AG08396 (cell line): ENCODE results near the gene REC8.
"Not testable (repeated sequence)": the region's sequence is repeated elsewhere in the genome, so short reads cannot be mapped to it uniquely, and the experiment has no call there.

ENCODE experiments used
- DNase-seq: peaks from one replicate; pipeline ENCODE4 v3.0.0; 2012; ENCODE audit warnings: low spot score, mixed read lengths

REC8 gene

GRCh38 chr14:24203249-24203886 is 31.5 kb downstream of the REC8 start:
- not testable (repeated sequence) for DNase-seq

- DNase-seq, result no peak
These were observed 32.6 kb downstream of the REC8 start for GRCh38 chr14:24204163-24205146.

- no peak for DNase-seq
These were observed 34.6 kb downstream of the REC8 start for GRCh38 chr14:24206260-24207103.

- DNase-seq, result no peak
These were observed 35.2 kb downstream of the REC8 start for GRCh38 chr14:24207104-24207551.

GRCh38 chr14:24207625-24208024 is 35.7 kb downstream of the REC8 start:
- no peak for DNase-seq

- DNase-seq, result no peak
These were observed 39.4 kb downstream of the REC8 start for GRCh38 chr14:24211311-24211710.

- peak; percentile 96 for DNase-seq
These were observed 41.3 kb downstream of the REC8 start, which contains the start of gene CHMP4A for GRCh38 chr14:24212924-24213865. Gene CHMP4A, minus strand, starts transcription at chr14:24213488. Its CDS starts 49 bp downstream, at chr14:24213439.

- DNase-seq, result no peak
These were observed 42.2 kb downstream of the REC8 start for GRCh38 chr14:24213866-24214662.

GRCh38 chr14:24215495-24216344 is 43.8 kb downstream of the REC8 start, which contains the start of gene MDP1:
Gene MDP1, minus strand, starts transcription at chr14:24216066. Its CDS starts 111 bp downstream, at chr14:24215955.
- peak; percentile 85 for DNase-seq

GRCh38 chr14:24216345-24216699 is 44.4 kb downstream of the REC8 start:
- no peak for DNase-seq

GRCh38 chr14:24216876-24217275 is 45.0 kb downstream of the REC8 start:
- not testable (repeated sequence) for DNase-seq

- DNase-seq, result no peak
These were observed 47.2 kb downstream of the REC8 start for GRCh38 chr14:24219080-24219479.

- DNase-seq, result no peak
These were observed 47.6 kb downstream of the REC8 start for GRCh38 chr14:24219521-24219920.

GRCh38 chr14:24222987-24223386 is 51.1 kb downstream of the REC8 start:
- not testable (repeated sequence) for DNase-seq

GRCh38 chr14:24224618-24225071 is 52.8 kb downstream of the REC8 start:
- no peak for DNase-seq

GRCh38 chr14:24226473-24226872 is 54.6 kb downstream of the REC8 start:
- DNase-seq, result no peak

- DNase-seq, result no peak
These were observed 57.0 kb downstream of the REC8 start for GRCh38 chr14:24228902-24229301.
